Smooth muscle cell (in vitro differentiated cells): ENCODE data around the gene RYR3. TPM values are rescaled to one million over a fixed set of nuclear protein-coding genes. Genes with fewer than 3 reads are reported as not detected.

Source experiments
- DNase-seq: peaks from one replicate; lab custom pipeline; 2025; ENCODE audit not compliant: unreplicated experiment; lab: John Stamatoyannopoulos, UW
- H2AFZ ChIP-seq: fragments of 200-600 bp; sonication (generic); 2 replicates; pipeline ENCODE4 v1.6.0; 2016; ENCODE audit warnings: antibody characterized with exemption, low read depth, mild to moderate bottlenecking
- H3F3A ChIP-seq: fragments of 200-600 bp; sonication (generic); 2 replicates; pipeline ENCODE4 v1.6.0; 2017; ENCODE audit warnings: antibody characterized with exemption, low read depth
- H3K27ac ChIP-seq: fragments of 200-600 bp; sonication (generic); 2 replicates; pipeline ENCODE4 v1.5.1; 2016; ENCODE audit warnings: low read depth, mild to moderate bottlenecking
- H3K27me3 ChIP-seq: fragments of 200-600 bp; sonication (generic); 2 replicates; pipeline ENCODE4 v1.6.1; 2016; ENCODE audit warnings: low read depth, mild to moderate bottlenecking
- H3K36me3 ChIP-seq: fragments of 200-600 bp; sonication (generic); 2 replicates; pipeline ENCODE4 v1.5.1; 2016; ENCODE audit warnings: low read depth
- H3K4me1 ChIP-seq: fragments of 200-600 bp; sonication (generic); 2 replicates; pipeline ENCODE4 v1.5.1; 2016; ENCODE audit warnings: low read depth
- H3K4me2 ChIP-seq: fragments of 200-600 bp; sonication (generic); 2 replicates; pipeline ENCODE4 v1.6.0; 2016; ENCODE audit warnings: mild to moderate bottlenecking
- H3K4me3 ChIP-seq: fragments of 200-600 bp; sonication (generic); 2 replicates; pipeline ENCODE4 v1.5.1; 2016; ENCODE audit warnings: mild to moderate bottlenecking
- H3K79me2 ChIP-seq: fragments of 200-600 bp; sonication (generic); 2 replicates; pipeline ENCODE4 v1.6.0; 2016; ENCODE audit warnings: low read depth, mild to moderate bottlenecking
- H3K9ac ChIP-seq: fragments of 200-600 bp; sonication (generic); 2 replicates; pipeline ENCODE4 v1.6.0; 2016; ENCODE audit warnings: low read depth
- H3K9me3 ChIP-seq: fragments of 200-600 bp; sonication (generic); replicated peaks from 2 replicates; pipeline ENCODE4 v1.5.1; 2016; ENCODE audit warnings: low read depth
- H4K20me1 ChIP-seq: fragments of 200-600 bp; sonication (generic); 2 replicates; pipeline ENCODE4 v1.6.0; 2016; ENCODE audit warnings: low read depth
- WGBS: methylation state at CpG from one replicate; pipeline ENCODE4 v1.1.7; 2016; ENCODE audit warnings: low lambda C conversion rate; 5-methylcytosine and 5-hydroxymethylcytosine counted together
- polyA plus RNA-seq: library from polyadenylated mRNA; unstranded; fragments of >200 nt; fragmentation: Nextera tagmentation; extraction: Ambion mirVana; gene quantifications from 2 replicates; pipeline ENCODE4 v1.2.1, GENCODE V29; 2016
- total RNA-seq: library from RNA; depleted of rRNA; stranded (reverse); fragments of >200 nt; gene quantifications from 2 replicates; pipeline ENCODE4 v1.2.3, GENCODE V29; 2014
- TF ChIP-seq, protein P1 (sequence below): fragments of 200-600 bp; sonication (generic); IDR thresholded peaks from 2 replicates; pipeline ENCODE4 v1.5.1; 2017; ENCODE audit warnings: borderline replicate concordance, mild to moderate bottlenecking, antibody characterized with exemption; ENCODE audit not compliant: insufficient read depth, poor library complexity, severe bottlenecking

Gene RYR3
- total and polyA plus RNA-seq, 2 experiments from 2014 or later, result 0.23 to 6.2 TPM

DNA sequence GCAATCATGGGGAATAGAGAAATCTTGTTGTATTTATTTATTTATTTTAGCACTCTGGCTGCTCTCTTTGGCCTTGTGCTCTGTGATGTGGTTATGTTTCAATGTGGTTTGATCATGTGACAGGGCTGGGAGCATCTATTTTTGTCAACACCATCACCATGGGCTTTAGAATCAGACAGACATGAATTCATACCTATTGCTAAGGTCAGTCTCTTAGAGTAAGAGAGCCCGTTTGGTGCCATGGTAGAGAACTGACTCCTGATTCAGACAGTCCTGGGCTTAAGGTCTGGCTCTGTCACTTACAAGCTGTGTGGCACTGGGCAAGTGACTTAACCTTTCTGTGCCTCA, 157.0 kb downstream of the RYR3 start:
- no peak overlapping the region for H3K9ac ChIP-seq
- no peak for DNase-seq
- H3K27me3 ChIP-seq, result no peaks in the 10 kb centered on the region
- no peaks in the 10 kb centered on the region for H3K9me3 ChIP-seq
- H3K79me2 ChIP-seq, result no peaks in the 10 kb centered on the region
- TF ChIP-seq, protein P1, sequence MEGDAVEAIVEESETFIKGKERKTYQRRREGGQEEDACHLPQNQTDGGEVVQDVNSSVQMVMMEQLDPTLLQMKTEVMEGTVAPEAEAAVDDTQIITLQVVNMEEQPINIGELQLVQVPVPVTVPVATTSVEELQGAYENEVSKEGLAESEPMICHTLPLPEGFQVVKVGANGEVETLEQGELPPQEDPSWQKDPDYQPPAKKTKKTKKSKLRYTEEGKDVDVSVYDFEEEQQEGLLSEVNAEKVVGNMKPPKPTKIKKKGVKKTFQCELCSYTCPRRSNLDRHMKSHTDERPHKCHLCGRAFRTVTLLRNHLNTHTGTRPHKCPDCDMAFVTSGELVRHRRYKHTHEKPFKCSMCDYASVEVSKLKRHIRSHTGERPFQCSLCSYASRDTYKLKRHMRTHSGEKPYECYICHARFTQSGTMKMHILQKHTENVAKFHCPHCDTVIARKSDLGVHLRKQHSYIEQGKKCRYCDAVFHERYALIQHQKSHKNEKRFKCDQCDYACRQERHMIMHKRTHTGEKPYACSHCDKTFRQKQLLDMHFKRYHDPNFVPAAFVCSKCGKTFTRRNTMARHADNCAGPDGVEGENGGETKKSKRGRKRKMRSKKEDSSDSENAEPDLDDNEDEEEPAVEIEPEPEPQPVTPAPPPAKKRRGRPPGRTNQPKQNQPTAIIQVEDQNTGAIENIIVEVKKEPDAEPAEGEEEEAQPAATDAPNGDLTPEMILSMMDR, result no peak
- H4K20me1 ChIP-seq, result no peaks in the 10 kb centered on the region
- H3K4me3 ChIP-seq, result no peak overlapping the region
- no peak overlapping the region for H2AFZ ChIP-seq
- WGBS, result 87% methylated on average over 1 of the region's 1 CpG
- no peaks in the 10 kb centered on the region for H3K4me1 ChIP-seq
- H3K4me2 ChIP-seq, result no peak overlapping the region
- no peak overlapping the region for H3K27ac ChIP-seq
- H3F3A ChIP-seq, result no peaks in the 10 kb centered on the region
- no peaks in the 10 kb centered on the region for H3K36me3 ChIP-seq

DNA sequence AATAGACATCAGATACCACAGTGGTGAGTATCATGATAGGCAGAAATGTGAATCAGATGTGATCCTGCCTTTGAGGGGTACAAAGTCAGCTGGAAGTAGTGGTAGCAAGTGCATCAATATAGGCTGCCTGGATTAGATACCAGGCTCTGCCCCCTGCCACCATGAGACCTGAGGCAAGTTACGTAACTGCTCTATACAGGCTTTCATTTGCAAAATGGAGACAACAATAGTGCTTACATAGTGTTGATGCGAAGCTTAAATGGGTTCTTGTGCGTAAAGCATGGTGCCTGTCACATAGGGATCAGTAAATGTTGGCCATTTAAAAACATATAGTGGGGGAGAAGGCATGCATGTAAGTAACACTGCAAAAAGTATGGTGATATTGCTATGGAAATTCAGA, 158.0 kb downstream of the RYR3 start:
- Histone ChIP-seq H3K27ac (no peak overlapping the region), H3K4me1 (no peaks in the 10 kb centered on the region), H3K36me3 (no peaks in the 10 kb centered on the region), H3K27me3 (no peaks in the 10 kb centered on the region), H2AFZ (no peak overlapping the region), H3K4me3 (no peak overlapping the region), H3K79me2 (no peaks in the 10 kb centered on the region), H3F3A (no peaks in the 10 kb centered on the region), H3K9me3 (no peaks in the 10 kb centered on the region), H3K4me2 (no peak overlapping the region), H4K20me1 (no peaks in the 10 kb centered on the region), H3K9ac (no peak overlapping the region)
- no peak for DNase-seq
- TF ChIP-seq, protein P1, result no peak
- 85% methylated on average over 3 of the region's 3 CpGs for WGBS

DNA sequence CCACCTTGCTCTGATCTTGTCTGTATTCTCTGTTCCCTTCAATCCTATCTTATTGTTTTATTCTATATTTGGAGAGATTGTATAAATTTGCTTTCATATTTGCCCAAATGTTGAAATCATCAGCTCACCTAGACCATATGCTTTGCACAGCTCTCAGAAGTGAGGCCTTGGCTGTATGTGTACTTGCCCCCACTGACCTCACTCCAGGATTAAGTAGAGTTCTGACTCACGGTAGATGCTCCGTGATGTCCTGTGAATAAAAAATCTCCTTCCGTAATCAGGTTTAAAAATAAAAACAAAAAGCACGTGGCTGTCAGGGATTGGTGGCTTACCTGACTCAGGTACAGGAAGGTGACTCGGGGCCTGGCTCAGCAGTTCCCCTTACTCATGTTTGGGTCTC, 162.2 kb downstream of the RYR3 start:
- Histone ChIP-seq H3K4me2 (no peak overlapping the region), H4K20me1 (no peaks in the 10 kb centered on the region), H3K79me2 (no peaks in the 10 kb centered on the region), H3K4me1 (no peaks in the 10 kb centered on the region), H3K27ac (no peak overlapping the region), H3K36me3 (no peaks in the 10 kb centered on the region), H2AFZ (no peak overlapping the region), H3F3A (no peaks in the 10 kb centered on the region), H3K4me3 (no peak overlapping the region), H3K9ac (no peak overlapping the region), H3K27me3 (no peaks in the 10 kb centered on the region), H3K9me3 (no peaks in the 10 kb centered on the region)
- WGBS, result 81% methylated on average over 5 of the region's 5 CpGs
- DNase-seq, result no peak
- TF ChIP-seq, protein P1, result no peak

DNA sequence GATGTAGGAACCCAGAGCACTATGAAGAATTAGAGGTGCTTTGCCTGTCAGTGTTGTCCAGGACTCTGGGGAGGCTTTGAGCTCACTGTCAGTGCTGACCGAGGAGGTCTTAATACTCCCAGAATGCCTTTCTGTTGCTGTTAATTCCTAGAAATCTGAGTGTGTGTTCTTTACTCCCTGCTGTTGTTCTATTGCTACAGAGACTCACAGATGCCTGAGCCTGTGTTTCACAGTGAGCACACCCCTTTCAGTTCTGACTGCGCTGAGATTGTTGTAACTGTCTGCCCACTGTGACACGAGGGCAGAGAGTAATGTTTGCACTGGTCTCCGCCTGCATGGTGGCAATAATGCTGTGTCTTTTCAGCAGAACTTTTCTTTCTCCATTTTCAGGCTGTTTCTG, 162.9 kb downstream of the RYR3 start:
- H3F3A ChIP-seq, result no peaks in the 10 kb centered on the region
- H3K4me2 ChIP-seq, result no peak overlapping the region
- no peaks in the 10 kb centered on the region for H3K9me3 ChIP-seq
- H2AFZ ChIP-seq, result no peak overlapping the region
- no peaks in the 10 kb centered on the region for H3K36me3 ChIP-seq
- 87% methylated on average over 4 of the region's 4 CpGs for WGBS
- H3K4me3 ChIP-seq, result no peak overlapping the region
- TF ChIP-seq, protein P1, result no peak
- H4K20me1 ChIP-seq, result no peaks in the 10 kb centered on the region
- no peak overlapping the region for H3K9ac ChIP-seq
- no peaks in the 10 kb centered on the region for H3K79me2 ChIP-seq
- no peak overlapping the region for H3K27ac ChIP-seq
- H3K27me3 ChIP-seq, result no peaks in the 10 kb centered on the region
- H3K4me1 ChIP-seq, result no peaks in the 10 kb centered on the region
- DNase-seq, result no peak
